ENCODE results near the gene SOX12.

SOX12 gene

DNA sequence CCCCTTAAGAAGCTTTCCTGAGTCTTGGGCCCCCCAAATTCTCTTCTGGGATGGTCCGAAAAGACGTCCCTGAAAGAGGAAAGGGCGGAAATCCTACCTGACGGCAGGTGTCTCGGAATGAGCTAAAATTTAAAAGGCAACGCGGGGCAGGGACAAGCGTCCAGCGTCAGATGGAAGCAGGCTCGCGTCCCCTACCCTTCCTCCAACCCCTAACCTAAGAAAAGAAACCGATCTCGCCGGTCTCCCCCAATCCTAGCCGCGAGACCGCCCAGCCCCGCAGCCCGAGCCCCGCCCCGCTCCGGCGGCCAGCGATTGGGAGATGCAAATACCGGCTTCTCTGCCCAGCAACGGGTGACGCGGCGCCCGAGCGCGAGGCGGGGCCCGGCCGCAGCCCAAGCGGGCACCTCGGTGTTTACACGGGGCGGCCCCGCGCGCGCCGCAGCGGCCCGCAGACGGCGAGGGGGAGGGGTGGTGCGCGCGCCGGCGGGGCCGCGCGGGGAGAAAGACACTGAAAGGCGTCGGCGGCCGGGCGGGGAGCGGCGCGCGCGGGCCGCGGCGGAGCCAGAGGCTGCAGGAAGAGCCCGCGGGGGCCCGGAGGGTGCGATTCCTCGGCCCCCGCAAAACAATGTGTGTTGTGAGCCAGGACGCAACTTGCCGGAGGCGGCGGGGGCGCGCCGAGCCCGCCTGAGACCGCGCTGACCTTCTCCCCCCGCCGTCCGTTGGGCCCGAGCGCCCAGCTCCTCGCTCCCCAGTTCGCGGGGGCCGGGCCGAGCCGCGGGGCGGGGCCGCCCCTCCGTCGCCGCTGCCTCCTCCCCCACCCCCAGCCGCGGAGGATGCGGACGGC is at the start of gene SOX12:
Gene SOX12 (plus strand): TSS at position 508 of the 844 bp plus-strand sequence. CDS start 373 bp downstream, outside the sequence.
- peak; percentile 89 for DNase-seq
- in situ Hi-C loops (cut with HindIII; ENCODE audit: low pct_ligation_motif_present, low pct_unique_long_range_greater_than_20kb, low sequenced_read_pairs): no loop called here

DNA sequence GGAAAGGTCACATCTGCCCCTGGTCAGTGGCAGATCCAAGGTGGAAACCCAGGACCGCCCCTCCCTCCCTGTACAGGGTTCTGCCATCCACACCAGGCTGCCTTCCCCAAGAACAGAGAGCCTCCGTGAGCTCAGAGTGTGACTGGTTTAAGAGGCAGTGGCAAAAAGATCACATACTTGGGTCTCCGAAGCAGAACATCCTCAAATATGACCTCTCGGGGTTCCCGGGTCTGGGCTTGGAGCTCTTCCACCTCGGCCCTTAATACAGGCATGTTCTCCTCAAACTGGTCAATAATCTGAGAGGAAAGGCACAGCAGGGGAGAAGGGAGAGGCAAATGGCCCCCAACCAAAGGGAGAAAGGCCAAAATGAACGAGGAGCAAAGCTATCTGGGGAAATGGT is 49.6 kb upstream of the SOX12 start:
- no peak for DNase-seq
- in situ Hi-C loops (cut with HindIII; ENCODE audit: low pct_ligation_motif_present, low pct_unique_long_range_greater_than_20kb, low sequenced_read_pairs): no loop called here

DNA sequence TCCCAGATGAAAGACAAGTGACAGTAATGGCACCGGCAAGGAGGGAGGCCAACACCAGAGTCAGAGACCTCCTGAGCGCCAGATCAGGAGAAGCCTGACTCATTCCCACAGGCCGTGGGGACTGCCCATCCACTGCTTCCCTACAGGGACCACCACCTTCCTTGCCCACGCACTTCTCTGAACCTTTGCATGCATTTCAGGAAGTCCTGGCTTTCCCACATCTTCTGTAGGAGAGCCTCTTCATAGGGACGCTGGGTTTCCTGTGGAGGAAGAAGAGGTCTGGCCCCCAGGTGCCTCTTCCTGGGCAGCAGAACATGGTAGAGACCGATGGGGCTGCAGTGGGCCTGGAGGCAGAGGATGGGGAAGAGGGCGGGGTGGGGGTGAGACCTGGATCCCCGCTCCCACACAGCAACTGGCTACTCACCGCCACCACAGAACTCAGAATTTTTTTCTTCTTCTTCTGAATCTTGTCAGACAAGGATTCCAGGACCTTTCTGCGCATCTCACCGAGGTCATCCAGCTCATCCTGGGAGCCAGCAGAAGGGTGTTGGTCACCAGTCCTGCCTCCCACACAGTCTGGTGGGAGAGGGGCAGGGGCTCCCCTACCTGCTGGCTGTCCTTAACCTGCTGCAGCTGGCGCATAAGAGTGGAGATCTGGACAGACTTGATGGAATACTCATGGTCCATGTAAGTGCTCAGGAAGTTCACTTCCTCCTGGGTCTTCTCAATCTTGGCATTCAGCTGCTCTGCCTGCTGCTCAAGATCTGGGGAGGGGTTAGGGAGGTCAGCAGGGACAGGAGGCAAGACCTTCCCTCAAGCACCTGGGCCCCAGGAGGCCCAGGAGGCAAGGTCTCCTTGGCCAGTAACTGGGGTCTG is 48.5 kb upstream of the SOX12 start:
- in situ Hi-C loops (cut with HindIII; ENCODE audit: low pct_ligation_motif_present, low pct_unique_long_range_greater_than_20kb, low sequenced_read_pairs): no loop called here
- no peak for DNase-seq

DNA sequence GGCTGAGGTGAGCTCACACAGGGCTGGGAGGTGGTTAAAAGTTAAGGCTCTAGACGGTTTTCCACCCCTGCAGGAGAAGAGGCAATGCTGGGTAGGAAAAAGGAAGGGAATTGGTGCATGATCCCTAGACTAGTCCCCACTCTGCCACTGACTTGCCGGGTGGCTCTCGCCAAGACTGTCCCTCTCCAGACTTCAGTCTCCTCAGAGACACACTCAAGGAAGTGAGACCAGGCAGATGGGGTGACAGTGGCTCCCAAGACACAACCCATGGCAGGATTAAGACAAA is 47.9 kb upstream of the SOX12 start:
- in situ Hi-C loops (cut with HindIII; ENCODE audit: low pct_ligation_motif_present, low pct_unique_long_range_greater_than_20kb, low sequenced_read_pairs): no loop called here
- no peak for DNase-seq

DNA sequence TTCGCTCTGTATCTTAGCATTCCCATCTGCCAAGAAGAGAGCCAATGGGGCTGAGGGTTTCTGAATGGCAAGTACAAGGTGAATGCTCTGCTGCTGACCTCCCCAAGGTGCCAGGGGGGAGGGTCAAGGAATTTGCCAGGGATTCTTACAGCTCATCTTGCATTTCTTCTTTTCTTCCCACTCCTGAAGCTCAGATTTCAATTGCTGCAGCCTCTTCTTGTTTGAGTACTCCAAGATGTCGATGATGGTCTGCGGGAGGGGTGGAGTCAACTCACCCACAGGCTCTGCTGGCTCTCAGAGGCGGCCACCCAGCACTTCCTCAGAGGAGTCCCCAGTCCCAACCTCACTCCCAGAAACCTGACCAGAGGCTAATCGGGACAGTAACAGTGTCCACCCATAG is 47.2 kb upstream of the SOX12 start:
- in situ Hi-C loops (cut with HindIII; ENCODE audit: low pct_ligation_motif_present, low pct_unique_long_range_greater_than_20kb, low sequenced_read_pairs): no loop called here
- DNase-seq: no peak

DNA sequence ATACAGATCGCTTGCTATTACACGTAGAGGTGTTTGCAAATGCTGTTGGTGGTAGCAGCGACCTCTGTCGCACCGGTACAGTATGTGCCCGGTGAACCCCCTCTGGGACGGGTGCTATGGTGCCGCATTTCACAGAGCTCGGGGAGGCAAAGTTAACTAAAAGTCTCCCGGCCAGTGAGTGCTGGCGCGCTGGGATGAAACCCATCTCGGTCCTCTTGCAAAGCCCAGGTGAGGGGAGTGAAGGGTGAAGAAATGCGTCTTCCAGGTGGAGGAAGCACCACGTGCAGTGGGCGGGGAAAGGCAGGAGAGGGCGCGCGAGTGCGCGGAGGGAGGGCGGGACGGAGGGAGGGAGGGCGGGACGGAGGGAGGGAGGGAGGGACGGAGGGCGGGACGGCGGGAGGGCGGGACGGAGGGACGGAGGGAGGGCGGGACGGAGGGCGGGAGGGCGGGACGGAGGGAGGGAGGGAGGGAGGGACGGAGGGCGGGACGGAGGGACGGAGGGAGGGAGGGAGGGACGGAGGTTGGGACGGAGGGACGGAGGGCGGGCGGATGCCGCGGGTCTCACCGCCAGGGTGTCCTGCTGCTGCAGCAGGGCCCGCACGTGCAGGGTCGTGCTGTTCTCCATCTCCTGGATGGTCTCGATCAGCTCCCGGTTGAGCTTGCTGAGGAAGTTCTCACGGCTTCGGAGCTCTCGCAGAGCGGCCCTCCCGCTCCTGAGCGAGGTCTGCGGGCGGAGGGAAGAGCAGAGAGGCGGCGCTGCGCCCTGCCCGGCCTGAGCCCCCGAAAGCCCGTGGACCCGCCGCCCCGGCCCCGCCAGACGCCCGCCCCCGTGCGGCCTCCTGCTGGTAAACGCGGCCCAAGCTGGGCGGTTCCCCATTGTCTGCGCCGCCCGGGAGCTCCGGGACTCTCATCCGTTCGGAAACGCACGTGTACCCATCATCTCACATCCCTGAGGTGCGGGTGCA is 46.5 kb upstream of the SOX12 start:
- in situ Hi-C loops (cut with HindIII; ENCODE audit: low pct_ligation_motif_present, low pct_unique_long_range_greater_than_20kb, low sequenced_read_pairs): no loop called here

DNA sequence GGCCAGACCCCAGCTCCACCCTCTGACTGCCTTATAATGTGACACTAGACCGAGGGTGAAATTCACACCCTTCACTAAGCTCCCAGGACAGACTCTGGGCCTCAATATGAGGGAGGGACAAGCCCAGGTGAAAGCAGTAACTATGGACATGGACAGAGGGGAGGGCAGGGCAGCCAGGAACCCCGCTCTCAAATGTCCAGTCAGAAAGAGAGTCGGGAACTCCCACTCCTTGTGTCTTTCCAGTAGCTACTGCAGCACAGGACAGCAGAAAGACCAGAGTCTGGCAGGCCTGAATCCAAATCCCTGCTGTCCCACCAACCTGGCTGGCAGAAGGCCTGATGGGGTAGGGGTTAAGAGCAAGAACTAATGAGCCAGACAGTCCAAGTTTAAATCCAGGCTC is 41.2 kb upstream of the SOX12 start:
- in situ Hi-C loops (cut with HindIII; ENCODE audit: low pct_ligation_motif_present, low pct_unique_long_range_greater_than_20kb, low sequenced_read_pairs): no loop called here
- DNase-seq: no peak

More for the DNA sequence above, 46.5 kb upstream of the SOX12 start:
- no peak for DNase-seq

DNA sequence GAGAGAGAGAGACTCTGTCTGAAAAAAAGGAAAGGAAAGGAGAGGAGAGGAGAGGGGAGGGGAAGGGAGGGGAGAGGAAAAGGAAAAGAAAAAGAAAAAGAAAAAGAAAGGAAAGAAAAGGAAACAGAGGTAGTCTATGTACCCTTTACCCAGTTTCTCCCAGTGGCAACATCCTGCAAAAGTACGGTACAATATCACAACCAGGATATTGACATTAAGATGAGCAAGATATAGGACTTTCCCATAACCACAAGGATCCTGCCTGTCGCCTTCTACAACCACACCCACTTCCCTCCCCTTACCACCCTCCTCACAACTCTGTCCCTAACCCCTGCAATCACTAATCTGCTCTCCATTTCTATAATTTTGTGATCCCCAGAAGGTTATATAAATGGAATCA is 38.8 kb upstream of the SOX12 start:
- in situ Hi-C loops (cut with HindIII; ENCODE audit: low pct_ligation_motif_present, low pct_unique_long_range_greater_than_20kb, low sequenced_read_pairs): no loop called here
- DNase-seq: no peak

DNA sequence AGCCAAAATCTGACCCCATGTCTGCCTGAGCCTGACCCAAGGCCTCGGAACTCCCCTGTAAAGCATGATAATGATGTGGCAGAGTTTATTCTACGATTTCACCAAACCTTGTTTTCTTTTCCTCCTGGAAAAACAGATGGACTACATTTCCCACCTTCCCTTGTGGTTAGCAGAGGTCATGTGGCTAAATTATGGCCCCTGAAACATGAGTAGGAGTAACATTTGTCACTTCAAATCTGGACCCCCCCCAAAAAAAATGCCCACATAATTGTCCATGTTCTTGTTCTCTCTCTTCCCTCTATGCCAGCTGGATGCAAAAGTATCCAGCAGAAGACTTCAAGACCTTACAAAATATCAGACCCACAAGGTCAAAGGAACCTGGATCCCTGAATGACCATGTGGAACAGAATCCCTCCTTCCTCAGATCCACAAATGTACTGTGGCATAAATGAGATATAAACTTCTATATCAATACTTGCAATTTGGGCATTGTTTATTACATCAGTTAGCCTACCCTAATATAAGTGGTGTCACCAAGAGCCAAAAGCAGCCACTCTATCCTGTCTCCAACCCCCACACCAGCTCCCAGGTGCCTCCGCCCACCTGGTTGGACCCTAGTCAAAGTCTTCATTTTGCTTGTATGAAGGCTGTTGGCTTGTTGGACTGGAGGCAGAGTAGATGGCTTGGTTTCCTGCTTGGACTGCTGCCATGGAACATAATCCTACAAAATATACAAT is 36.2 kb upstream of the SOX12 start:
- in situ Hi-C loops (cut with HindIII; ENCODE audit: low pct_ligation_motif_present, low pct_unique_long_range_greater_than_20kb, low sequenced_read_pairs): no loop called here
- DNase-seq: no peak

DNA sequence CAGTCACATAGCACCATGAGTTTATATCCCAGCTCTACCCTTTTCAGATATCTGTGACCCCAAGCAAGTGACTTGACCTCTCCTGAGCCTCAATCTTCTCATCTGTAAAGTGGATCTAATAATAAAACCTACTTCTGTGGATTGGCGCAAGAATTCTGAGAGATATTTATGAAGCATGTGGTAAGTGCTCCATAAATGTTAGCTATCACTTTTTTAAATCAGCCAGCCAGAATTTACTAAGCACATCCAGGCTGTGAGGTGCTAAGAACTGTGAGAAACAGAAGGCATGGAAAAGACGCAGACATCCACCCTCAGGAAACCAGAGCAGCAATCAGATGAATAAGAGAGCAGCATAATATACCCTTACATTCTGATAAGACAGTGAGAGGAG is 35.7 kb upstream of the SOX12 start:
- no peak for DNase-seq
- in situ Hi-C loops (cut with HindIII; ENCODE audit: low pct_ligation_motif_present, low pct_unique_long_range_greater_than_20kb, low sequenced_read_pairs): no loop called here

DNA sequence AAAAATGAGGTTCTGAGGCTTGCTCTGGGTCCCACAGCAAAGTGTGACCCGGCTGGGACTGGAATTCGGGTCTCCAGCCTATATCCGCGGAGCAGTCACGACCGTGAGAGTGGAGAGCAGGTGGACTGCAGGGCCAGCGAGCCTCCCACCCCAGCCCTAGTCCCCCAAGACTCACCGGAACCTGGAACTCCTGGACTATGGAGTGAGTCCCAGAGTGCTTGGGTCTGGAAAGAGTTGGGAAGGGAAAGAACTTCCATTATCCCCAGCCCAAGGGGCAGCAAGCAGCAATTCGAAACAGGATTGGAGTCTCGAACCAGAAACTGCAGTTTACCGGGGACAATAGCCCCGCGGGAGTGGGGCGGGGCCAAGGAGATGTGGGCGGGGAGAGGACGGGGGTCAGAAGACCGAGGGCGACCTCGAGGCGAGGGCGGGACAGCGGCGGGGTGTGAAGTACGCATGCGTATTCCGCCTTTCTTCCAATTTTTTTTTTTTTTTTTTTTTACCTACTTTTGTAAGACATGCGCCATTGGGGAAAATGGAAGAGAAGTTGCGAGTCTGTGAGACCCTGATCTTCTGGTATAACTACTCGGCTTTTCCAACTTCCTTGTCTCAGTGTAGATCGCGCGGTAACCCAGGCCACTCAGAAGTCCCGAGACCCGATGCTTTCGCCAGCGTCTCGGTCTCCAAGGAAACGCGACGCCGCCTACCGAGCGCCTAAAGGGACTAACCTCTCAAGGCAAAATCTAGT is 35.1 kb upstream of the SOX12 start, which contains the start of gene C20orf96:
Gene C20orf96 (minus strand): TSS at position 667 of the 748 bp plus-strand sequence. CDS start 140 bp downstream, at position 527.
- in situ Hi-C loops (cut with HindIII; ENCODE audit: low pct_ligation_motif_present, low pct_unique_long_range_greater_than_20kb, low sequenced_read_pairs): no loop called here
- DNase-seq: peak; percentile 92

DNA sequence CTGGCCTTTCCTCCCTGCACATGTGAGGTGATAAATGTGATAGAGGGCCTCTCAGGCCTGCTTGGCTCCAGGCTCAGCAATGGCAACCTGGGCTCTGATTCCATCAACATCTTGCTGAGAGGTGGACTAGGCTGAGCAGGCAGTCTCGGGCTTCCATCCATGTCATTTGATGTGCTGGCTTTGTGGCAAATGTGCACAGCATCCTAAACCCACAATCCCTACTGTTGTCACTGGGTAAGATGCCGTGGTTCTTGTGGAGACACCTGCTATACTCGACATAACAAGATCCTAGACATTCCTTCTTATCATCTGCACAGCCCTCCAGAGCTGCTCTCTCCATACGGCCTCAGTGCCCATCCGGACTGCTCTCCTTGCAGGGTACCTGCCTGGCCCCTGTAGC is 30.8 kb upstream of the SOX12 start:
- in situ Hi-C loops (cut with HindIII; ENCODE audit: low pct_ligation_motif_present, low pct_unique_long_range_greater_than_20kb, low sequenced_read_pairs): no loop called here
- DNase-seq: no peak

DNA sequence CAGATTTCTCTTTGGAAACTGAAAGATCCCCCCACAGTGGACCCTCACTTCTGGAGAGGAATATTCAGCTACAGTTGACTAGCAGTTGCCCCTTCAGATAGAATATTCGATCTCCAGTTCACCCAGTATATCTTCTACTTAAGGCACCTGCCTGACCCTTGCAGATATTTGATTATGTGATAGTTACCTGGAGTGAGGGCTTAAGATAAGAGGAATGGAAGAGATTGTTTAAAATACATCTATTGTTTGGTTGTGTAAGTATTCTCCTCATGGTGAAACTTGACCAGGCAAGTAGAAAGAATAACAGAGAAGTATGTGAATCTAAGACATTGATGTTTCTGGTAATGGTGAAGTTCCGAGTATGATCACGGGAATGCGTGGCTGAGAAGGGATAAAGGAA is 29.5 kb upstream of the SOX12 start:
- no peak for DNase-seq
- in situ Hi-C loops (cut with HindIII; ENCODE audit: low pct_ligation_motif_present, low pct_unique_long_range_greater_than_20kb, low sequenced_read_pairs): no loop called here

DNA sequence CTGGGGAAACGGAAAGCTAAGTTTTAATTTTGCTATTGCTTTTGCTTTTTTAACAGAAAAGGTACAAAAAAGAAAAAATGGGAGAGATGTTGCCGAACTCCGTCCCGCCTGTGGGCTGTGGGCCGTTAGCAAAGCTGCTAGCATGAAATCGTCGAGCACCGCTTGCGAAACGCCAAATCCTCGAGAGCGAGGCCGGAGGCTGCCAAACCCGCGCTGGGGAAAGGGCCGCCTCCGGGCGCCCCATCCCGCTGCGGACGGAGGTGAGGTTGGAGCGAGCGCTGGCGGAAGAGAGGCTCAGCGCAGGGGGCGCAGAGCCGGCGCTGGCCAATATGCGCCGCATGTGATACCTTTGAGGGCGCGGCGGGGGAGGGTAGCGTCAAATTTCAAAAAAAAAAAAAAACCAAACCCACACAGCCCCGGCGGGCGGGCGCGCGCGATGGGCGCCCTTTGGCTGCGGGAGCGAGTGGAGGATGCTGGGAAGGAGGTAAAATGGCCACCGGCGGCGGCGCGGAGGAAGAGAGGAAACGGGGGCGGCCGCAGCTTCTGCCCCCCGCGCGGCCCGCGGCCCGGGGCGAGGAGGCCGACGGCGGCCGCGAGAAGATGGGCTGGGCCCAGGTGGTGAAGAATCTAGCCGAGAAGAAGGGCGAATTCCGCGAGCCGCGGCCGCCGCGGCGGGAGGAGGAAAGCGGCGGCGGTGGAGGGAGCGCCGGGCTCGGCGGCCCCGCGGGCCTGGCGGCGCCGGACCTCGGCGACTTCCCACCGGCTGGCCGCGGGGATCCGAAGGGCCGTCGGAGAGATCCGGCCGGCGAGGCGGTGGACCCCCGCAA is 28.0 kb upstream of the SOX12 start, which contains the start of gene ZCCHC3:
Gene ZCCHC3 (plus strand): TSS at position 473 of the 827 bp plus-strand sequence. CDS start 17 bp downstream, at position 490.
- peak; percentile 88 for DNase-seq
- in situ Hi-C loops (cut with HindIII; ENCODE audit: low pct_ligation_motif_present, low pct_unique_long_range_greater_than_20kb, low sequenced_read_pairs): no loop called here

DNA sequence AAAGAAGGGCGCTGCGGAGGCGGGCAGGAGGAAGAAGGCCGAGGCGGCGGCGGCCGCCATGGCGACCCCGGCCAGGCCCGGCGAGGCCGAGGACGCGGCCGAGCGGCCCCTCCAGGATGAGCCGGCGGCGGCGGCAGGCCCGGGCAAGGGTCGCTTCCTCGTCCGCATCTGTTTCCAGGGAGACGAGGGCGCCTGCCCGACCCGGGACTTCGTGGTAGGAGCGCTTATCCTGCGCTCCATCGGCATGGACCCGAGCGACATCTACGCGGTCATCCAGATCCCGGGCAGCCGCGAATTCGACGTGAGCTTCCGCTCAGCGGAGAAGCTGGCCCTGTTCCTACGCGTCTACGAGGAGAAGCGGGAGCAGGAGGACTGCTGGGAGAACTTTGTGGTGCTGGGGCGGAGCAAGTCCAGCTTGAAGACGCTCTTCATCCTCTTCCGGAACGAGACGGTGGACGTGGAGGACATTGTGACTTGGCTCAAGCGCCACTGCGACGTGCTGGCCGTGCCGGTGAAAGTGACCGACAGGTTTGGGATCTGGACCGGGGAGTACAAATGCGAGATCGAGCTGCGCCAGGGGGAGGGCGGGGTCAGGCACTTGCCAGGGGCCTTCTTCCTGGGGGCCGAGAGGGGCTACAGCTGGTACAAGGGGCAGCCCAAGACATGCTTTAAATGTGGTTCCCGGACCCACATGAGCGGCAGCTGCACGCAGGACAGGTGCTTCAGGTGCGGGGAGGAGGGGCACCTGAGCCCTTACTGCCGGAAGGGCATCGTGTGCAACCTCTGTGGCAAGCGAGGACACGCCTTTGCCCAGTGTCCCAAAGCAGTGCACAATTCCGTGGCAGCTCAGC is 27.2 kb upstream of the SOX12 start:
- in situ Hi-C loops (cut with HindIII; ENCODE audit: low pct_ligation_motif_present, low pct_unique_long_range_greater_than_20kb, low sequenced_read_pairs): no loop called here
- peak; percentile 56 for DNase-seq

Measured in ACHN (cell line).